Panc1 (cell line): Measurements from ENCODE around the gene CDH16. TPM values are rescaled to one million over a fixed set of nuclear protein-coding genes. Genes with fewer than 3 reads are reported as not detected.
A peak's percentile ranks its signal among the peaks of the same experiment; 100 is the strongest.

Experiments used
- ATAC-seq: fragments of 200-7000 bp; cut with Tn5 transposase; 2 replicates; pipeline ENCODE4 v1.9.1; 2020; ENCODE audit warnings: mild to moderate bottlenecking, moderate library complexity
- BruUV-seq: library from RNA; stranded (reverse); fragments of 400-500 nt; replicated peaks from 2 replicates; lab custom pipeline; 2021; lab: Mats Ljungman, UMichigan
- CTCF ChIA-PET: fragments of 300-600 bp; sonication (Branson Sonifier 250); formaldehyde crosslinking; loops from one replicate; lab custom pipeline; 2022; ENCODE audit warnings: antibody characterized with exemption; lab: Charles Lee
- POLR2A ChIA-PET: fragments of 300-600 bp; sonication (Branson Sonifier 250); formaldehyde crosslinking; loops from one replicate; lab custom pipeline; 2022; ENCODE audit warnings: antibody characterized with exemption; lab: Charles Lee
- DNase-seq: peaks from one replicate; pipeline ENCODE4 v3.0.0-alpha.2; 2010; ENCODE audit warnings: low read depth, low spot score
- H3K27ac ChIP-seq: 2 replicates; pipeline ENCODE4 v1.5.1; 2011; ENCODE audit warnings: mild to moderate bottlenecking, low read length, inconsistent platforms
- H3K27me3 ChIP-seq: fragments of 200-500 bp; sonication (Bioruptor generic); 2 replicates; pipeline ENCODE4 v1.6.0; 2014; ENCODE audit warnings: low read length, inconsistent platforms; ENCODE audit not compliant: control insufficient read depth, insufficient read depth
- H3K36me3 ChIP-seq: fragments of 200-500 bp; sonication (Bioruptor generic); 2 replicates; pipeline ENCODE4 v1.5.1; 2014; ENCODE audit warnings: inconsistent platforms, mild to moderate bottlenecking, low read length, moderate library complexity; ENCODE audit not compliant: control insufficient read depth, insufficient read depth
- H3K4me1 ChIP-seq: 2 replicates; pipeline ENCODE4 v1.5.1; 2011; ENCODE audit warnings: inconsistent platforms, mild to moderate bottlenecking, low read length, moderate library complexity; ENCODE audit not compliant: control insufficient read depth, insufficient read depth
- H3K4me3 ChIP-seq, 2 experiments: 2 replicates each; pipeline ENCODE4 v1.5.1; 2011 to 2012; ENCODE audit warnings: low read depth in 2 of 2, low read length in 2 of 2, mild to moderate bottlenecking in 2 of 2, inconsistent platforms in 1 of 2, moderate library complexity in 1 of 2
- H3K9me3 ChIP-seq: fragments of 200-500 bp; sonication (Bioruptor generic); 2 replicates; pipeline ENCODE4 v1.5.1; 2014; ENCODE audit warnings: low read depth, mild to moderate bottlenecking, inconsistent platforms, low read length, moderate library complexity; ENCODE audit not compliant: control insufficient read depth, insufficient read depth
- CTCF ChIP-seq: fragments of 450-650 bp; IDR thresholded peaks from 2 replicates; pipeline ENCODE4 v1.5.1; 2017; ENCODE audit warnings: mild to moderate bottlenecking
- POLR2AphosphoS5 ChIP-seq: IDR thresholded peaks from 2 replicates; pipeline ENCODE4 v1.6.1; 2012; ENCODE audit warnings: mild to moderate bottlenecking, low read depth, low read length, moderate library complexity
- REST ChIP-seq, 2 experiments: IDR thresholded peaks; 2 replicates each; pipeline ENCODE4 v1.6.1; 2011 to 2012; ENCODE audit warnings: low read depth in 2 of 2, control low read depth in 1 of 2, low read length in 1 of 2, mild to moderate bottlenecking in 1 of 2, moderate library complexity in 1 of 2; ENCODE audit not compliant: insufficient read depth in 1 of 2
- SIN3A ChIP-seq: IDR thresholded peaks from 2 replicates; pipeline ENCODE4 v1.6.1; 2012; ENCODE audit warnings: low read depth, mild to moderate bottlenecking, low read length, moderate library complexity, borderline replicate concordance; ENCODE audit not compliant: insufficient read depth
- TCF7L2 ChIP-seq: IDR thresholded peaks from 2 replicates; pipeline ENCODE4 v1.6.1; 2011; ENCODE audit warnings: mild to moderate bottlenecking, low read depth, low read length, inconsistent platforms
- in situ Hi-C: cut with HindIII; loops from 2 replicates; pipeline ENCODE4 v1.10.0; 2016; ENCODE audit warnings: low sequenced_read_pairs, low pct_unique_long_range_greater_than_20kb
- intact Hi-C: fragments of 100-400 bp; cut with micrococcal nuclease; formaldehyde crosslinking; loops from one replicate; pipeline ENCODE4 v1.10.0; 2022; ENCODE audit not compliant: unreplicated experiment
- total RNA-seq: library from RNA; stranded (reverse); gene quantifications from one replicate; pipeline ENCODE4 v1.2.1, GENCODE V29; 2021; ENCODE audit not compliant: unreplicated experiment

The CDH16 gene
- total RNA-seq, 1 experiment from 2014 or later, result not detected

GRCh38 chr16:66859397-66860068 lies 59.2 kb downstream of the CDH16 start:
- no TSS peak for BruUV-seq
- Histone ChIP-seq H3K36me3 (no peaks in the 10 kb centered on the region), H3K4me1 (no peaks in the 10 kb centered on the region), H3K4me3 (no peak overlapping the region), H3K27me3 (no peaks in the 10 kb centered on the region), H3K27ac (no peak overlapping the region), H3K9me3 (no peaks in the 10 kb centered on the region)
- POLR2A ChIA-PET, result no interaction called here
- intact Hi-C loops, result no loop called here
- no peak for TF ChIP-seq POLR2AphosphoS5
- TF ChIP-seq TCF7L2, result no peak
- no peak for TF ChIP-seq CTCF
- no peak for TF ChIP-seq SIN3A
- TF ChIP-seq REST (IDR thresholded peaks at IDR 0.05; ENCODE audit: insufficient read depth in 1 of 2, low read depth in 2 of 2, low read length in 1 of 2), result no peak
- in situ Hi-C loops, result no loop called here
- DNase-seq, result no peak
- ATAC-seq, result no peak
- CTCF ChIA-PET, result interaction anchor here (1.1 kb wide), 1 partner anchor 29 kb away, joined by 4 read pairs; the partner anchor contains the start of gene NAE1

- DNase-seq (no peak), ATAC-seq (peak; percentile 88)
- CTCF ChIA-PET, result interaction anchor here (0.7 kb wide), 1 partner anchor 14 kb away, joined by 11 read pairs; no protein-coding TSS in a partner anchor
- in situ Hi-C loops (no loop called here), intact Hi-C loops (no loop called here)
- POLR2A ChIA-PET, result no interaction called here
- no peak overlapping the region for H3K4me3 ChIP-seq
- H3K36me3 ChIP-seq, result no peaks in the 10 kb centered on the region
- H3K4me1 ChIP-seq, result no peaks in the 10 kb centered on the region
- no peaks in the 10 kb centered on the region for H3K9me3 ChIP-seq
- no peak for TF ChIP-seq CTCF
- no peak for TF ChIP-seq SIN3A
- no peak for TF ChIP-seq REST (IDR thresholded peaks at IDR 0.05; ENCODE audit: insufficient read depth in 1 of 2, low read depth in 2 of 2, low read length in 1 of 2)
- no peak for TF ChIP-seq TCF7L2
- no peak for TF ChIP-seq POLR2AphosphoS5
- H3K27ac ChIP-seq, result no peak overlapping the region
- no peaks in the 10 kb centered on the region for H3K27me3 ChIP-seq
- BruUV-seq, result no TSS peak
Measured at GRCh38 chr16:66858740-66859396, 59.8 kb downstream of the CDH16 start.
